B cell (primary cell): ENCODE results near the gene RNF223. TPM values are rescaled to one million over a fixed set of nuclear protein-coding genes. Genes with fewer than 3 reads are reported as not detected.

Source experiments
- ATAC-seq: fragments of 200-7000 bp; cut with Tn5 transposase; one replicate; pipeline ENCODE4 v1.10.0; 2021; ENCODE audit warnings: low read depth, mild to moderate bottlenecking, moderate number of reproducible peaks, moderate library complexity
- CTCF ChIA-PET: fragments of 350-600 bp; sonication (Branson Sonifier 250); formaldehyde crosslinking; loops from one replicate; lab custom pipeline; 2021; ENCODE audit warnings: antibody characterized with exemption, inconsistent platforms; lab: Charles Lee
- POLR2A ChIA-PET: fragments of 350-600 bp; sonication (Branson Sonifier 250); formaldehyde crosslinking; loops from one replicate; lab custom pipeline; 2021; ENCODE audit warnings: antibody characterized with exemption; lab: Charles Lee
- DNase-seq: peaks from one replicate; pipeline ENCODE4 v3.0.0; 2013
- H2AFZ ChIP-seq: 2 replicates; pipeline ENCODE4 v1.6.1; 2012; ENCODE audit warnings: mild to moderate bottlenecking, low read depth, low read length; ENCODE audit not compliant: insufficient read depth, poor library complexity, severe bottlenecking
- H3K27ac ChIP-seq, 2 donors: 1 replicate in 1 of 2; 2 replicates in 1 of 2; pipeline ENCODE4 v1.5.1; 2012 to 2013; ENCODE audit warnings: low read length in 2 of 2, mild to moderate bottlenecking in 2 of 2, moderate library complexity in 1 of 2
- H3K27me3 ChIP-seq, 4 experiments: fragments of 200-600 bp in 1 of 4; sonication (generic) in 1 of 4; replicated peaks in 1 of 4; 1 replicate in 2 of 4; 2 replicates in 2 of 4; pipeline versions ENCODE4 v1.6.1 to v1.7.0; 2013 to 2016; ENCODE audit warnings: low read length in 3 of 4, mild to moderate bottlenecking in 2 of 4, mixed read lengths in 1 of 4, moderate library complexity in 1 of 4; ENCODE audit not compliant: insufficient read depth in 4 of 4, control insufficient read depth in 3 of 4; ENCODE audit errors: control extremely low read depth in 1 of 4
- H3K36me3 ChIP-seq, 2 experiments: replicated peaks in 1 of 2; 1 replicate in 1 of 2; 2 replicates in 1 of 2; pipeline versions ENCODE4 v1.6.1 to v1.7.1; 2013; ENCODE audit warnings: low read length in 1 of 2; ENCODE audit not compliant: insufficient read depth in 2 of 2, control insufficient read depth in 1 of 2; ENCODE audit errors: control extremely low read depth in 1 of 2, extremely low read depth in 1 of 2
- H3K4me1 ChIP-seq, 2 donors: fragments of 200-600 bp in 1 of 2; sonication (generic) in 1 of 2; 1 replicate in 1 of 2; 2 replicates in 1 of 2; pipeline versions ENCODE4 v1.5.1 to v1.6.1; 2013 to 2017; ENCODE audit warnings: low read length in 2 of 2; ENCODE audit not compliant: control insufficient read depth in 2 of 2, insufficient read depth in 2 of 2
- H3K4me2 ChIP-seq: replicated peaks from 2 replicates; pipeline ENCODE3; 2012; ENCODE audit warnings: mild to moderate bottlenecking, low read depth, low read length; ENCODE audit not compliant: poor library complexity, severe bottlenecking
- H3K4me3 ChIP-seq, 5 experiments: fragments of 200-600 bp in 1 of 5; sonication (generic) in 1 of 5; 1 replicate in 3 of 5; 2 replicates in 2 of 5; pipeline versions ENCODE4 v1.5.1 to v1.7.0; 2011 to 2016; ENCODE audit warnings: low read length in 4 of 5, mild to moderate bottlenecking in 4 of 5, low read depth in 2 of 5, control low read depth in 1 of 5, moderate library complexity in 1 of 5; ENCODE audit not compliant: insufficient read depth in 1 of 5; ENCODE audit errors: control extremely low read depth in 1 of 5, extremely low read depth in 1 of 5
- H3K79me2 ChIP-seq: fragments of 200-600 bp; sonication (generic); one replicate; pipeline ENCODE4 v1.6.0; 2016; ENCODE audit warnings: low read length; ENCODE audit not compliant: control insufficient read depth, insufficient read depth
- H3K9ac ChIP-seq: fragments of 200-600 bp; sonication (generic); 2 replicates; pipeline ENCODE4 v1.6.1; 2017; ENCODE audit warnings: mild to moderate bottlenecking, low read length, moderate library complexity
- H3K9me3 ChIP-seq, 3 donors: one replicate each; pipeline versions ENCODE4 v1.6.1 to v1.7.1; 2013; ENCODE audit warnings: low read length in 2 of 3; ENCODE audit not compliant: control insufficient read depth in 2 of 3, insufficient read depth in 1 of 3; ENCODE audit errors: control extremely low read depth in 1 of 3
- H4K20me1 ChIP-seq: 2 replicates; pipeline ENCODE4 v1.6.0; 2012; ENCODE audit warnings: mild to moderate bottlenecking, low read length; ENCODE audit not compliant: insufficient read depth, control insufficient read depth, poor library complexity, severe bottlenecking
- H3K27ac Mint-ChIP-seq: one replicate; pipeline ENCODE4 v1.8.0; 2021; ENCODE audit warnings: mixed read lengths
- H3K27me3 Mint-ChIP-seq: one replicate; pipeline ENCODE4 v1.8.0; 2021; ENCODE audit warnings: mixed read lengths
- H3K4me1 Mint-ChIP-seq: one replicate; pipeline ENCODE4 v1.8.0; 2021; ENCODE audit warnings: mixed read lengths
- H3K4me3 Mint-ChIP-seq: one replicate; pipeline ENCODE4 v1.8.0; 2021; ENCODE audit warnings: mixed read lengths
- H3K9me3 Mint-ChIP-seq: one replicate; pipeline ENCODE4 v1.8.0; 2022; ENCODE audit warnings: mixed read lengths; ENCODE audit not compliant: insufficient read depth
- CTCF ChIP-seq: fragments of 200-600 bp; IDR thresholded peaks from one replicate; pipeline ENCODE4 v1.8.0; 2022; ENCODE audit warnings: antibody characterized with exemption, mild to moderate bottlenecking
- EZH2 ChIP-seq: IDR thresholded peaks from 2 replicates; pipeline ENCODE4 v1.6.1; 2012; ENCODE audit warnings: borderline replicate concordance, low read depth, mild to moderate bottlenecking, moderate library complexity, low read length; ENCODE audit not compliant: insufficient read depth, poor library complexity, severe bottlenecking
- WGBS: methylation state at CpG from one replicate; pipeline ENCODE4 v1.1.5; 2013; ENCODE audit warnings: missing lambda C conversion rate; ENCODE audit not compliant: insufficient coverage; 5-methylcytosine and 5-hydroxymethylcytosine counted together
- intact Hi-C: fragments of 100-400 bp; cut with micrococcal nuclease; formaldehyde crosslinking; loops from one replicate; pipeline ENCODE4 v1.10.0; 2022
- polyA plus RNA-seq: library from polyadenylated mRNA; depleted of rRNA; stranded (reverse); fragments of >200 nt; gene quantifications from 2 replicates; pipeline ENCODE4 v1.2.3, GENCODE V29; 2012
- total RNA-seq, 2 donors: library from RNA; stranded (reverse); fragments of 120-200 nt in 1 of 2; gene quantifications; 1 replicate in 1 of 2; 2 replicates in 1 of 2; pipeline versions ENCODE4 v1.2.3 to v1.2.4, GENCODE V29; 2013 to 2022

RNF223 gene
- total and polyA plus RNA-seq, 2 donors (not counting 1 experiment from before 2014, with no cell fraction given), result not detected

DNA sequence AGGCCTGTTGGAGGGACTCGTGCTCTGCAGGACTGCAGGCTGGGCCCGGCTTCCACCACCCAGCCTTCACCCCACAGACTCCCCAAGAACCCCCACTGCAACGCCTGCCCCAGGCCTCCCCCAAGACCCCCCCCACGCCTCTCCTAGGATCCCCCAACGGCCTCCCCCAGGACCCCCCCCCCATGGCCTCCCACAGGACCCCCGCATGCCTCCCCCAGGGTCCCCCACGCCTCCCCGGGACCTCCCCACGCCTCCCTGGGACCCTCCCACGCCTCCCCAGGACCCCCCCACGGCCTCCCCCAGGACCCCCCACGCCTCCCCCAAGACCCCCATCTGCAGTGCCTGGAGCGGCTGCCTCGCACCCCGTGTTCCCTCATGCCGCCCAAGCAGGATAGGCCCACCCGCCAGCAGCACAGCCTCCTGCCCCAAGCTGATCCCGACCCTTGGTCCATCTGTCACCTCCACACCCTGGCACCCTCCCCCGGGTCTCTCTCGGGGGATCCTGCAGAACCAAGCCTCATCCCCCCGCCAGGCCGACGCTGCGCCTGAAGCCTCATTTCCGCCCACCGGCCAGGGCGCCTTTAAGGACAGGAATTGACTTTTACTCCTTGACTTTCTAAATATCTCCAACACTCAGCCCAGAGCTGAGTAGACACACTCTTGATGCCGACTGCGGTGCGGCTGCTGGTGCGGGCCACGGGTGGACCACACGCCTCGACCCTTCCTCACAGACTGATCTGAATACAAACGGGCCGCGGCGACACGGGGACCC is 14.1 kb upstream of the RNF223 start:
- WGBS, result 97% methylated on average over 26 of the region's 39 CpGs
- ATAC-seq (no peak), DNase-seq (no peak)
- no peak overlapping the region for H3K4me2 ChIP-seq
- H2AFZ ChIP-seq, result no peak overlapping the region
- Mint-ChIP-seq H3K27ac (no peak overlapping the region), H3K27me3 (no peaks in the 10 kb centered on the region), H3K4me1 (peaks cover 3% of the 10 kb centered on the region), H3K4me3 (no peak overlapping the region), H3K9me3 (no peaks in the 10 kb centered on the region)
- no peaks in the 10 kb centered on the region for H3K9me3 ChIP-seq
- no peak overlapping the region for H3K4me3 ChIP-seq
- intact Hi-C loops, result no loop called here
- H3K27ac ChIP-seq, result no peak overlapping the region
- no peaks in the 10 kb centered on the region for H3K27me3 ChIP-seq
- no peaks in the 10 kb centered on the region for H3K79me2 ChIP-seq
- H4K20me1 ChIP-seq, result no peaks in the 10 kb centered on the region
- no peaks in the 10 kb centered on the region for H3K36me3 ChIP-seq
- H3K9ac ChIP-seq, result no peak overlapping the region
- ChIA-PET POLR2A (no interaction called here), CTCF (no interaction called here)
- H3K4me1 ChIP-seq, result peaks cover 0 to 7% of the 10 kb centered on the region in 2 donors
- TF ChIP-seq CTCF, result no peak
- no peak for TF ChIP-seq EZH2

DNA sequence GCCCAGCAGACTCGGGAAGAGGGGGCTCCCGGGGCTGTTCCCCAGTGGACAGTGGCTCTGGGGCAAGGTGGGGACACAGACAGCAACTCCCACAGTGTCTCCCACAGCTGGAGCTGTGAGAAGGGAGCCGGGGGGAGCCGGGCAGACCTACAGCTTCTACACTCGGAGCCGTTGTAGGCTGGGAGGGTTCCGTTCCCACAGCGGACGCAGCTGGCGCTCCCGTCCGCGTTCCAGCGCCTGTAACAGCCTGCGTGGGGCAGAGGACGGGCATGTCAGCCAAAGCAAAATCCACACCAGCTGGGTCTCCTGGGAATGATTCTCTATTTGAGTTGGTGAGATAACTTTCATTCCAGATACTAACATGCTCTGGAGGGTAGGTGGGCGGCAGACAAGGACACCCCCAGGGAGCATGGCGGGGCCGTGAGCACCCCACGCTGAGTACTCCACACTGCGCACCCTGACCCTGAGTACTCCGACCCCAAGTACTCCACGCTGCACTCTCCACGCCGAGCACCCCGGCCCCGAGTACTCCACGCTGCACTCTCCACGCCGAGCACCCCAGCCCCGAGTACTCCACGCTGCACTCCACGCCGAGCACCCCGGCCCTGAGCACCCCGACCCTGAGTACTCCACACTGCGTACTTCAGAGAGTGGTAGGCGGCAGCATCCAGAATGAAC is 13.4 kb upstream of the RNF223 start:
- H3K27ac Mint-ChIP-seq, result no peak overlapping the region
- Histone ChIP-seq H3K27me3 (no peaks in the 10 kb centered on the region), H4K20me1 (no peaks in the 10 kb centered on the region), H3K36me3 (no peaks in the 10 kb centered on the region), H3K4me1 (peaks cover 0 to 6% of the 10 kb centered on the region in 2 donors), H2AFZ (no peak overlapping the region), H3K79me2 (no peaks in the 10 kb centered on the region), H3K9me3 (no peaks in the 10 kb centered on the region), H3K27ac (no peak overlapping the region), H3K4me2 (no peak overlapping the region), H3K9ac (no peak overlapping the region), H3K4me3 (no peak overlapping the region)
- no peak overlapping the region for H3K4me3 Mint-ChIP-seq
- WGBS, result 94% methylated on average over 33 of the region's 38 CpGs
- DNase-seq, result no peak
- H3K9me3 Mint-ChIP-seq, result no peaks in the 10 kb centered on the region
- ChIA-PET CTCF (interaction anchor here (1.2 kb wide), 1 partner anchor 30 kb away, joined by 3 read pairs; no protein-coding TSS in a partner anchor), POLR2A (no interaction called here)
- TF ChIP-seq EZH2 (no peak), CTCF (no peak)
- H3K27me3 Mint-ChIP-seq, result no peaks in the 10 kb centered on the region
- H3K4me1 Mint-ChIP-seq, result no peaks in the 10 kb centered on the region
- intact Hi-C loops, result no loop called here
- no peak for ATAC-seq
